Loucy (cell line): ENCODE measurements around the gene PWP1.

Source experiments
- CTCF ChIP-seq: fragments of 200-600 bp; sonication (generic); conservative IDR thresholded peaks from 2 replicates; pipeline ENCODE4 v1.5.1; 2014; ENCODE audit warnings: mild to moderate bottlenecking, antibody characterized with exemption, low read length
- EZH2phosphoT487 ChIP-seq: fragments of 200-600 bp; IDR thresholded peaks from 2 replicates; pipeline ENCODE4 v1.6.1; 2018; ENCODE audit warnings: antibody characterized with exemption, mild to moderate bottlenecking, moderate library complexity, borderline replicate concordance

GRCh38 chr12:107715780-107716179 lies 30.2 kb downstream of the PWP1 start:
- TF ChIP-seq CTCF (no peak), EZH2phosphoT487 (no peak)
